Lower leg skin (tissue), 4 donors: ENCODE measurements around the gene VDR. TPM values are rescaled to one million over a fixed set of nuclear protein-coding genes. Genes with fewer than 3 reads are reported as not detected.

Source experiments
- DNase-seq, 2 donors: peaks; one replicate each; pipeline ENCODE4 v3.0.0-alpha.2; 2019; ENCODE audit warnings: low spot score in 2 of 2
- H3K4me3 ChIP-seq: fragments of 200-600 bp; sonication (generic); 2 replicates; pipeline ENCODE4 v1.5.1; 2017; ENCODE audit warnings: mild to moderate bottlenecking, low read depth; ENCODE audit not compliant: poor library complexity, severe bottlenecking
- CTCF ChIP-seq, 3 donors: fragments of 450-650 bp; IDR thresholded peaks; one replicate each; pipeline ENCODE4 v1.5.1; 2016; ENCODE audit warnings: antibody characterized with exemption in 3 of 3, mild to moderate bottlenecking in 3 of 3, moderate library complexity in 2 of 3
- POLR2A ChIP-seq, 2 donors: fragments of 450-650 bp; IDR thresholded peaks; one replicate each; pipeline ENCODE4 v1.6.1; 2016 to 2017; ENCODE audit warnings: antibody characterized with exemption in 2 of 2, mild to moderate bottlenecking in 1 of 2, moderate library complexity in 1 of 2
- WGBS, 2 donors: methylation state at CpG; one replicate each; pipeline ENCODE4 v1.1.5; 2018; 5-methylcytosine and 5-hydroxymethylcytosine counted together
- intact Hi-C: fragments of 100-400 bp; cut with DNase I; formaldehyde crosslinking; loops from one replicate; pipeline ENCODE4 v1.15.0; 2023; ENCODE audit warnings: low total_unique reads
- total RNA-seq, 4 donors: library from RNA; depleted of rRNA; stranded (reverse); fragments of >200 nt; gene quantifications; one replicate each; pipeline ENCODE4 v1.1.0, GENCODE V29; 2016

VDR gene
- total RNA-seq: 10 to 100 TPM; 35.9 to 58.1 (median 39.4) TPM

- peak; percentile 76 to 95 for DNase-seq
- intact Hi-C loops: no loop called here
- 1% methylated on average over 21 to 44 of the region's 79 CpGs for WGBS, 2 donors
- H3K4me3 ChIP-seq: peak within 1 kb of the TSS; percentile 32
- TF ChIP-seq CTCF (IDR thresholded peaks at IDR 0.05) (no peak), POLR2A (IDR thresholded peaks at IDR 0.05) (no peak)
These were observed at the start of gene VDR for GRCh38 chr12:47904713-47905709. TSS of gene VDR (minus strand) at chr12:47904994. CDS start at chr12:47879113, 25,881 bp downstream.

GRCh38 chr12:47954058-47954457 is 49.3 kb upstream of the VDR start:
- DNase-seq: no peak
- no peak for TF ChIP-seq CTCF (IDR thresholded peaks at IDR 0.05)
- TF ChIP-seq POLR2A (IDR thresholded peaks at IDR 0.05): no peak
- intact Hi-C loops: loop anchor here (5.0 kb wide), 1 partner anchor 747 kb away; no protein-coding TSS in a partner anchor
- WGBS, 2 donors: 47 to 76% methylated on average over 8 of the region's 8 CpGs
- no peak overlapping the region for H3K4me3 ChIP-seq

GRCh38 chr12:47950856-47951468 is 46.2 kb upstream of the VDR start:
- TF ChIP-seq POLR2A (IDR thresholded peaks at IDR 0.05) (no peak), CTCF (IDR thresholded peaks at IDR 0.05) (no peak)
- DNase-seq: no peak
- WGBS, 2 donors: 49 to 67% methylated on average over 8 of the region's 8 CpGs
- intact Hi-C loops: loop anchor here (5.0 kb wide), 1 partner anchor 744 kb away; no protein-coding TSS in a partner anchor
- H3K4me3 ChIP-seq: no peak overlapping the region

GRCh38 chr12:47949441-47950341 is 44.9 kb upstream of the VDR start:
- no peak overlapping the region for H3K4me3 ChIP-seq
- TF ChIP-seq POLR2A (IDR thresholded peaks at IDR 0.05): no peak
- peak in 1 of 3 donors; percentile 68 for TF ChIP-seq CTCF (IDR thresholded peaks at IDR 0.05)
- intact Hi-C loops: loop anchor here (5.0 to 10.0 kb wide), 2 partner anchors 105 to 742 kb away; no protein-coding TSS in a partner anchor
- peak; percentile 76 to 94 for DNase-seq
- WGBS, 2 donors: 32 to 36% methylated on average over 32 of the region's 32 CpGs

- intact Hi-C loops: loop anchor here (10.0 kb wide), 1 partner anchor 103 kb away; no protein-coding TSS in a partner anchor
- no peak for DNase-seq
- 67 to 78% methylated on average over 12 of the region's 12 CpGs for WGBS, 2 donors
- H3K4me3 ChIP-seq: no peak overlapping the region
- TF ChIP-seq CTCF (IDR thresholded peaks at IDR 0.05) (no peak), POLR2A (IDR thresholded peaks at IDR 0.05) (no peak)
These were observed 42.5 kb upstream of the VDR start for GRCh38 chr12:47947341-47947740.
